ENCODE data around the gene MYCT1. TPM values are rescaled to one million over a fixed set of nuclear protein-coding genes. Genes with fewer than 3 reads are reported as not detected.
"Not testable (repeated sequence)": the region's sequence is repeated elsewhere in the genome, so short reads cannot be mapped to it uniquely, and the experiment has no call there.

The MYCT1 gene
- polyA plus RNA-seq, 1 experiment, result 0.25 TPM

DNA sequence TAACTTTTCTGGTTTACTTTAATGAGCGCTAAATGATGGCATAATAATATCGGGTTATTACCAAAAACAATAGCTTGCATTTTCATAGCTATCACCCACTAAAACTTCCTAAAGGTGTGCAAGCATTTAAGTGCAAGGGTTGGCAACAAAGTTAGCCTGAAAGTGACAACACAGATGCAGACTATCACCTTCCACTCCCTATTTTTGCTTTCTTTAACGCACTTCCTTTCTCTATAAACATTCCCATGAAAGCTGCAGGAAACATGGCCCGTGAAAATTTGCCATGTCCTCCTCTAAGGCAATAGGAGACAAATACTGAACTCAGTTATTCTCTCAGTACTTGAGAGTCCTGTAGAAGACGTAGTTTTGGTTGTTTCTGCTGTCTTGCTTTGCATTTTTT, 2.7 kb downstream of the MYCT1 start:
- ChIA-PET CTCF (interaction anchor here (0.9 to 1.9 kb wide), 2 partner anchors 146 to 248 kb away, joined by 4 read pairs; no protein-coding TSS in a partner anchor), POLR2A (no interaction called here)
- TF ChIP-seq, protein P1, sequence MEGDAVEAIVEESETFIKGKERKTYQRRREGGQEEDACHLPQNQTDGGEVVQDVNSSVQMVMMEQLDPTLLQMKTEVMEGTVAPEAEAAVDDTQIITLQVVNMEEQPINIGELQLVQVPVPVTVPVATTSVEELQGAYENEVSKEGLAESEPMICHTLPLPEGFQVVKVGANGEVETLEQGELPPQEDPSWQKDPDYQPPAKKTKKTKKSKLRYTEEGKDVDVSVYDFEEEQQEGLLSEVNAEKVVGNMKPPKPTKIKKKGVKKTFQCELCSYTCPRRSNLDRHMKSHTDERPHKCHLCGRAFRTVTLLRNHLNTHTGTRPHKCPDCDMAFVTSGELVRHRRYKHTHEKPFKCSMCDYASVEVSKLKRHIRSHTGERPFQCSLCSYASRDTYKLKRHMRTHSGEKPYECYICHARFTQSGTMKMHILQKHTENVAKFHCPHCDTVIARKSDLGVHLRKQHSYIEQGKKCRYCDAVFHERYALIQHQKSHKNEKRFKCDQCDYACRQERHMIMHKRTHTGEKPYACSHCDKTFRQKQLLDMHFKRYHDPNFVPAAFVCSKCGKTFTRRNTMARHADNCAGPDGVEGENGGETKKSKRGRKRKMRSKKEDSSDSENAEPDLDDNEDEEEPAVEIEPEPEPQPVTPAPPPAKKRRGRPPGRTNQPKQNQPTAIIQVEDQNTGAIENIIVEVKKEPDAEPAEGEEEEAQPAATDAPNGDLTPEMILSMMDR (IDR thresholded peaks at IDR 0.05; ENCODE audit: low read depth, low read length), result no peak
- Histone ChIP-seq H3K27ac (ENCODE audit: low read depth, low read length) (no peak overlapping the region), H3K4me3 (ENCODE audit: low read depth, low read length) (no peak overlapping the region), H3K9me3 (ENCODE audit: control insufficient read depth, insufficient read depth, low read length) (no peaks in the 10 kb centered on the region), H3K27me3 (ENCODE audit: control insufficient read depth, insufficient read depth, low read length) (no peaks in the 10 kb centered on the region)
- DNase-seq (ENCODE audit: low read depth, low spot score), result no peak

DNA sequence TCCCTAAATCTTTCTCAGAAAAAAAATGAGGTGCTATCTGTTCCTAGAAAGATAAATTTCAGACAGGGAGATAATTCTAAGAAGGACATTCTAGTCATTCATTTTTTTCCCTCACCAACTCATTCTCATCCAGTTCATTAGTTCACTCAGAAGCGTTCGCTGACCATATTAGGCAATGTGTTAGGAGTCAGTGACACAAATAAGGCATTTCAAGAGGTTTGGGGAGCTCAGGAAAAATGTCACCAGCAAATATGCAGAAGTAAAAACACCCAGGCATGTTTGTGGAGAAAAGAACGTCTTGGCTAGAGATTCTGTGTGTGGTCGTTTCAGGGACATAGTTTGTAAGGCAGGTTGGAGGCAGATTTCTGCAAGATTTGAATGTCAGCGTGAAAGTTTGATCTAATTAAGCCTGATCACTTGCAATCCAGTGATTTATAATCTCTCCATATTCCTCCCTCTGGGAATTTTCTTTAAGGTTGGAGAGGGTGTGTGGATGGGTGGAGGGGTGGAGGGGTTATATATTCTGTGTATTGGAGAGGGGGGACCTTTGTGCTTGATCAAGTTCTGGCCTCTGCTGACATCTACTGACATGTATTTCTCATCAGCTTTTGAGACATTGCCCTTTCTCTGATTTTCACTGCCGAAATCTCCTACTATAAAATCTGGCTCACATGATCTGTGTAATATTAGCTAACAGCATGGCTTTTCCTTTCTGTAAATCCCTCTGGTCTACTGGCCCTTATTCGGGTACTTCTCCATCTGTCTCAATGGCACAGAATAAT, 3.6 kb downstream of the MYCT1 start:
- TF ChIP-seq, protein P1 (IDR thresholded peaks at IDR 0.05; ENCODE audit: low read depth, low read length), result no peak
- Histone ChIP-seq H3K27me3 (ENCODE audit: control insufficient read depth, insufficient read depth, low read length) (no peaks in the 10 kb centered on the region), H3K27ac (ENCODE audit: low read depth, low read length) (peak overlapping the region; percentile 81), H3K9me3 (ENCODE audit: control insufficient read depth, insufficient read depth, low read length) (no peaks in the 10 kb centered on the region), H3K4me3 (ENCODE audit: low read depth, low read length) (no peak overlapping the region)
- POLR2A ChIA-PET, result no interaction called here
- DNase-seq (ENCODE audit: low read depth, low spot score), result no peak
- CTCF ChIA-PET, result interaction anchor here (0.7 to 1.9 kb wide), 10 partner anchors 13 to 362 kb away, joined by 3 to 6 read pairs (median 4); no protein-coding TSS in a partner anchor

DNA sequence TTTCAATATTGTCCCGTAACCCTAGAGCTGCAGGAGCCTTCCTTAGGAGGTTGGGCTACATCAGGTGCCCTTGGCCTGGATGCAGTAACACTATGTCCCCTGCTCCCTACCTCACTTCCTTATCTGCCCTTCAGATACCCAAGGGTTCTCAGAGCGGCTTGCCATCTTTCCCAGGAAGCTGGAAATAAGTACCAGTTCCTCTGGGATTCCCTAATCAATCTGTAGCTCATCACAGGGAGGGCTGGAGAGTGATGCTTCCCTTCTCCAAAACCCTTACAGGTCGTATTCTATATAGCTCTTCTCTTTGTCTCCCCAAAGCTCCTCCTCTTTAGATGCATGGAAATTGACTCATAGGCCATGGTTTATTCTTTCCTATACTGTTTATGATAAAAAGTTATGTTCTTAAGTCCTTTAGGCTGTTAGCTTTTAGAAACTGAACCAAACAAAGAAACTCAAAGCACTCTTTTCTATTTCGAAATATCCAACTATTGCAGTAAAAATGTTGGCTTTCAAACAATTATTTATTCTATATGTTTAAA, 4.2 kb downstream of the MYCT1 start:
- ChIA-PET POLR2A (no interaction called here), CTCF (interaction anchor here (0.7 to 1.9 kb wide), 9 partner anchors 13 to 363 kb away, joined by 3 to 6 read pairs (median 4); no protein-coding TSS in a partner anchor)
- TF ChIP-seq, protein P1 (IDR thresholded peaks at IDR 0.05; ENCODE audit: low read depth, low read length), result no peak
- no peaks in the 10 kb centered on the region for H3K9me3 ChIP-seq (ENCODE audit: control insufficient read depth, insufficient read depth, low read length)
- no peak for DNase-seq (ENCODE audit: low read depth, low spot score)
- H3K27me3 ChIP-seq (ENCODE audit: control insufficient read depth, insufficient read depth, low read length), result no peaks in the 10 kb centered on the region
- H3K27ac ChIP-seq (ENCODE audit: low read depth, low read length), result peak overlapping the region; percentile 81
- H3K4me3 ChIP-seq (ENCODE audit: low read depth, low read length), result no peak overlapping the region

DNA sequence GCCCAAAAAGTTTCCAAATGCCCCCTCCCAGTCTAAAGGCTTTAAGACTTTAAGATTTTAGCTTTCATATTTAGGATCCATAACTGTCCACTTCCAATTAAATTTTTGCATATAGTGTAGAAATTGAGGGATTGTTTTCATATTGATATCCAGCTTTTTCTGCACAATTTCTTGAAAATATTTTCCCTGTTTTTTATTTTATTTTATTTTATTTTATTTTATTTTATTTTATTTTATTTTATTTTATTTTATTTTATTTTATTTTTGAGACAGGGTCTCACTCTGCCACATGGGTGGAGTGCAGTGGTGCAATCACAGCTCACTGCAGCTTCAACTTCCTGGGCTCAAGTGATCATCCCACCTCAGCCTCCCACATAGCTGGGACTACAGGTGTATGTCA, 6.1 kb downstream of the MYCT1 start:
- CTCF ChIA-PET, result interaction anchor here (0.7 kb wide), 1 partner anchor 10 kb away, joined by 3 read pairs; no protein-coding TSS in a partner anchor
- DNase-seq (ENCODE audit: low read depth, low spot score); H3K27ac ChIP-seq (ENCODE audit: low read depth, low read length); POLR2A ChIA-PET; H3K27me3 ChIP-seq (ENCODE audit: control insufficient read depth, insufficient read depth, low read length); H3K9me3 ChIP-seq (ENCODE audit: control insufficient read depth, insufficient read depth, low read length); H3K4me3 ChIP-seq (ENCODE audit: low read depth, low read length): not testable (repeated sequence)

DNA sequence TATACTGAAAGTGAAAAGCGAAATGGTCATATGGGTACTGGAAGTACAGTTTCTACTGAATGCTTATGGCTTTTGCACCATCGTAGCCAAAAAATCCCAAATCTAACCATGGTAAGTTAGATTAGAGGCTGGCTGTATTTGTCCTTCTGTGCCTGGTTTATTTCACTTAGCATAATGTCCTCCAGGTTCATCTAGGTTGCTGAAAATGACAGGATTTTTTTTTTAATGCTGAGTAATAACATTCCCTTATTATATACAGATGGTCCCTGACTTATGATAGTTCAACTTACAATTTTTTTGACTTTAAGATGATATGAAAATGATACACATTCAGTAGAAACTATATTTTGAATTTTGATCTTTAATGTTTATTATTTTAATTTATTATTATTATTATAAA, 7.6 kb downstream of the MYCT1 start:
- POLR2A ChIA-PET, result no interaction called here
- no peak overlapping the region for H3K4me3 ChIP-seq (ENCODE audit: low read depth, low read length)
- no peaks in the 10 kb centered on the region for H3K27me3 ChIP-seq (ENCODE audit: control insufficient read depth, insufficient read depth, low read length)
- no peaks in the 10 kb centered on the region for H3K9me3 ChIP-seq (ENCODE audit: control insufficient read depth, insufficient read depth, low read length)
- CTCF ChIA-PET, result interaction anchor here (1.4 kb wide), 1 partner anchor 36 kb away, joined by 3 read pairs; no protein-coding TSS in a partner anchor
- H3K27ac ChIP-seq (ENCODE audit: low read depth, low read length), result no peak overlapping the region
- no peak for DNase-seq (ENCODE audit: low read depth, low spot score)
- TF ChIP-seq, protein P1 (IDR thresholded peaks at IDR 0.05; ENCODE audit: low read depth, low read length), result no peak

Measured in AG04450 (cell line).